ENCODE results near the gene MEOX2. TPM values are rescaled to one million over a fixed set of nuclear protein-coding genes. Genes with fewer than 3 reads are reported as not detected.
A peak's percentile ranks its signal among the peaks of the same experiment; 100 is the strongest.

The MEOX2 gene
- total RNA-seq, 1 donor from 2014 or later, result 8.9 TPM

GRCh38 chr7:15609287-15609686 lies 77.2 kb downstream of the MEOX2 start:
- no peak for TF ChIP-seq CTCF (IDR thresholded peaks at IDR 0.05)
- DNase-seq (ENCODE audit: low spot score), result no peak
- no peak overlapping the region for H3K27ac Mint-ChIP-seq (ENCODE audit: unreplicated experiment)
- H3K9me3 Mint-ChIP-seq (ENCODE audit: low read depth), result no peaks in the 10 kb centered on the region
- H3K4me1 Mint-ChIP-seq (ENCODE audit: low read depth), result peaks cover 31% of the 10 kb centered on the region
- no peaks in the 10 kb centered on the region for H3K27me3 Mint-ChIP-seq (ENCODE audit: low read depth)
- H3K4me3 Mint-ChIP-seq (ENCODE audit: unreplicated experiment), result no peak overlapping the region
- no peaks in the 10 kb centered on the region for H3K36me3 Mint-ChIP-seq (ENCODE audit: low read depth)

- DNase-seq (ENCODE audit: low spot score), result no peak
- Mint-ChIP-seq H3K27ac (ENCODE audit: unreplicated experiment) (peak overlapping the region; percentile 17), H3K36me3 (ENCODE audit: low read depth) (no peaks in the 10 kb centered on the region), H3K9me3 (ENCODE audit: low read depth) (no peaks in the 10 kb centered on the region), H3K27me3 (ENCODE audit: low read depth) (no peaks in the 10 kb centered on the region), H3K4me1 (ENCODE audit: low read depth) (peaks cover 37% of the 10 kb centered on the region), H3K4me3 (ENCODE audit: unreplicated experiment) (no peak overlapping the region)
- no peak for TF ChIP-seq CTCF (IDR thresholded peaks at IDR 0.05)
Measured at GRCh38 chr7:15607529-15608210, 78.8 kb downstream of the MEOX2 start.

- Mint-ChIP-seq H3K4me1 (ENCODE audit: low read depth) (peaks cover 38% of the 10 kb centered on the region), H3K9me3 (ENCODE audit: low read depth) (no peaks in the 10 kb centered on the region), H3K4me3 (ENCODE audit: unreplicated experiment) (no peak overlapping the region), H3K27me3 (ENCODE audit: low read depth) (no peaks in the 10 kb centered on the region), H3K27ac (ENCODE audit: unreplicated experiment) (no peak overlapping the region), H3K36me3 (ENCODE audit: low read depth) (no peaks in the 10 kb centered on the region)
- TF ChIP-seq CTCF (IDR thresholded peaks at IDR 0.05), result no peak
- DNase-seq (ENCODE audit: low spot score), result no peak
Measured at GRCh38 chr7:15606561-15606960, 79.9 kb downstream of the MEOX2 start.

GRCh38 chr7:15604166-15604565 lies 82.3 kb downstream of the MEOX2 start:
- no peak for TF ChIP-seq CTCF (IDR thresholded peaks at IDR 0.05)
- H3K27ac Mint-ChIP-seq (ENCODE audit: unreplicated experiment), result no peak overlapping the region
- H3K9me3 Mint-ChIP-seq (ENCODE audit: low read depth), result no peaks in the 10 kb centered on the region
- no peak overlapping the region for H3K4me3 Mint-ChIP-seq (ENCODE audit: unreplicated experiment)
- H3K36me3 Mint-ChIP-seq (ENCODE audit: low read depth), result no peaks in the 10 kb centered on the region
- H3K4me1 Mint-ChIP-seq (ENCODE audit: low read depth), result peaks cover 40% of the 10 kb centered on the region
- no peaks in the 10 kb centered on the region for H3K27me3 Mint-ChIP-seq (ENCODE audit: low read depth)
- DNase-seq (ENCODE audit: low spot score), result no peak

GRCh38 chr7:15603124-15603523 lies 83.4 kb downstream of the MEOX2 start:
- no peak for TF ChIP-seq CTCF (IDR thresholded peaks at IDR 0.05)
- Mint-ChIP-seq H3K27ac (ENCODE audit: unreplicated experiment) (peak overlapping the region; percentile 33), H3K4me1 (ENCODE audit: low read depth) (peaks cover 37% of the 10 kb centered on the region), H3K9me3 (ENCODE audit: low read depth) (no peaks in the 10 kb centered on the region), H3K36me3 (ENCODE audit: low read depth) (no peaks in the 10 kb centered on the region), H3K27me3 (ENCODE audit: low read depth) (no peaks in the 10 kb centered on the region), H3K4me3 (ENCODE audit: unreplicated experiment) (no peak overlapping the region)
- DNase-seq (ENCODE audit: low spot score), result no peak

Data from chondrocyte (in vitro differentiated cells).